Parathyroid adenoma (tissue), 2 donors: Measurements from ENCODE around the gene P3H3.

Experiments used
- H2AFZ ChIP-seq: fragments of 300-600 bp; sonication (generic); one replicate; pipeline ENCODE4 v1.7.0; 2017; ENCODE audit warnings: antibody characterized with exemption, mild to moderate bottlenecking
- H3K27ac ChIP-seq: fragments of 300-600 bp; sonication (generic); one replicate; pipeline ENCODE4 v1.7.0; 2017
- H3K27me3 ChIP-seq: fragments of 300-600 bp; sonication (generic); one replicate; pipeline ENCODE4 v1.7.0; 2017; ENCODE audit warnings: low read length; ENCODE audit not compliant: control insufficient read depth, insufficient read depth
- H3K36me3 ChIP-seq: fragments of 300-600 bp; sonication (generic); one replicate; pipeline ENCODE4 v1.7.0; 2017; ENCODE audit warnings: low read length; ENCODE audit not compliant: control insufficient read depth, insufficient read depth
- H3K4me1 ChIP-seq: fragments of 300-600 bp; sonication (generic); one replicate; pipeline ENCODE4 v1.7.0; 2017; ENCODE audit warnings: control low read depth
- H3K4me2 ChIP-seq: fragments of 300-600 bp; sonication (generic); one replicate; pipeline ENCODE4 v1.7.0; 2017; ENCODE audit warnings: low read length
- H3K4me3 ChIP-seq: fragments of 300-600 bp; sonication (generic); one replicate; pipeline ENCODE4 v1.7.0; 2017; ENCODE audit warnings: low read depth, low read length
- H3K79me2 ChIP-seq: fragments of 300-600 bp; sonication (generic); one replicate; pipeline ENCODE4 v1.7.0; 2017; ENCODE audit warnings: control low read depth
- H3K9ac ChIP-seq: fragments of 300-600 bp; sonication (generic); one replicate; pipeline ENCODE4 v1.7.0; 2017; ENCODE audit warnings: mild to moderate bottlenecking
- H3K9me3 ChIP-seq: fragments of 300-600 bp; sonication (generic); one replicate; pipeline ENCODE4 v1.7.0; 2017; ENCODE audit warnings: low read length; ENCODE audit not compliant: control insufficient read depth
- TF ChIP-seq, protein P1 (sequence below): fragments of 300-600 bp; sonication (generic); IDR thresholded peaks from one replicate; pipeline ENCODE4 v1.7.0; 2017; ENCODE audit warnings: antibody characterized with exemption, mild to moderate bottlenecking
- donor health status: primary hyperparathyroidism.

The P3H3 gene

DNA sequence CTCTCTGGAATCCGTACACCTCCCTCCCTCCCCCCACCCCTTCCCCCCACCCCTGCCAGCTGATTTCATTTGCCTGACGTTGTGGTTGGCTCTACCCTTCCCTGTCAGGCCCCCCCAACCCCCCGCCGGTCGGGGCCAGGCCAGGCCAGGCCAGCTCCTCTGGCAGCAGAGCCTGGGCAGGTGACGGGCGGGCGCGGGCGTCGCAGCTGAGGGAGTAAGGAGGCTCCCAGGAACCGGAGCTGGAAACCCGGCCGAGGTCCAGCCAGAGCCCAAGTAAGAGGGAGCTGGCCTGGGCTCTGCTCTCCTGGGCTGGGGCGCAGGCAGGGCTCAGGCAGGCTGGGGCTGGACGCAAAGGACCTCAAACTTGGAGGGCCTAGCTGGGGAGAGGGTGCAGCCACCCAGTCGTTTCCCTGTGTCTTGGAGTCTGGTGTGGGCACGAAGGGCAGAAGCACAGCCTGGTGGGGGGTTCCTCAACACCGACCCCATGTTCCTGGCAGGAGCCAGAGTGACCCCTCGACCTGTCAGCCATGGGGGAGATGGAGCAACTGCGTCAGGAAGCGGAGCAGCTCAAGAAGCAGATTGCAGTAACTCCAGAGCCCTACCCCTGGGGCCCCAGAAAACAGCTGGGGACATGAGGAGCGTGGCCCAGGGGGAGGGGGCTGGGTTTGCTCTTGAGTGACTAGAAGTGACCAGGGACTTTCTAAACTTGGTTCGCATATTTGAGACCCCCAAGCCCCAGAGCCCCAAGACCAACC lies 12.7 kb downstream of the P3H3 start, which contains the start of gene GNB3:
Gene GNB3 (plus strand): TSS at position 165 of the 755 bp plus-strand sequence. CDS start 363 bp downstream, at position 528.
- Histone ChIP-seq H2AFZ (no peak within 1 kb of the TSS), H3K79me2 (peaks cover 2% of the 10 kb centered on the region), H3K4me2 (no peak within 1 kb of the TSS), H3K36me3 (no peaks in the 10 kb centered on the region), H3K27ac (no peak within 1 kb of the TSS), H3K4me3 (no peak within 1 kb of the TSS), H3K27me3 (no peaks in the 10 kb centered on the region), H3K9ac (no peak within 1 kb of the TSS), H3K9me3 (no peaks in the 10 kb centered on the region), H3K4me1 (no peaks in the 10 kb centered on the region)
- TF ChIP-seq, protein P1, sequence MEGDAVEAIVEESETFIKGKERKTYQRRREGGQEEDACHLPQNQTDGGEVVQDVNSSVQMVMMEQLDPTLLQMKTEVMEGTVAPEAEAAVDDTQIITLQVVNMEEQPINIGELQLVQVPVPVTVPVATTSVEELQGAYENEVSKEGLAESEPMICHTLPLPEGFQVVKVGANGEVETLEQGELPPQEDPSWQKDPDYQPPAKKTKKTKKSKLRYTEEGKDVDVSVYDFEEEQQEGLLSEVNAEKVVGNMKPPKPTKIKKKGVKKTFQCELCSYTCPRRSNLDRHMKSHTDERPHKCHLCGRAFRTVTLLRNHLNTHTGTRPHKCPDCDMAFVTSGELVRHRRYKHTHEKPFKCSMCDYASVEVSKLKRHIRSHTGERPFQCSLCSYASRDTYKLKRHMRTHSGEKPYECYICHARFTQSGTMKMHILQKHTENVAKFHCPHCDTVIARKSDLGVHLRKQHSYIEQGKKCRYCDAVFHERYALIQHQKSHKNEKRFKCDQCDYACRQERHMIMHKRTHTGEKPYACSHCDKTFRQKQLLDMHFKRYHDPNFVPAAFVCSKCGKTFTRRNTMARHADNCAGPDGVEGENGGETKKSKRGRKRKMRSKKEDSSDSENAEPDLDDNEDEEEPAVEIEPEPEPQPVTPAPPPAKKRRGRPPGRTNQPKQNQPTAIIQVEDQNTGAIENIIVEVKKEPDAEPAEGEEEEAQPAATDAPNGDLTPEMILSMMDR, result no peak

GRCh38 chr12:6842075-6842474 lies 13.9 kb downstream of the P3H3 start:
- TF ChIP-seq, protein P1, result no peak
- Histone ChIP-seq H3K4me2 (no peak overlapping the region), H3K36me3 (no peaks in the 10 kb centered on the region), H2AFZ (no peak overlapping the region), H3K27ac (no peak overlapping the region), H3K4me3 (no peak overlapping the region), H3K9me3 (no peaks in the 10 kb centered on the region), H3K9ac (no peak overlapping the region), H3K4me1 (no peaks in the 10 kb centered on the region), H3K79me2 (peaks cover 2% of the 10 kb centered on the region), H3K27me3 (no peaks in the 10 kb centered on the region)

DNA sequence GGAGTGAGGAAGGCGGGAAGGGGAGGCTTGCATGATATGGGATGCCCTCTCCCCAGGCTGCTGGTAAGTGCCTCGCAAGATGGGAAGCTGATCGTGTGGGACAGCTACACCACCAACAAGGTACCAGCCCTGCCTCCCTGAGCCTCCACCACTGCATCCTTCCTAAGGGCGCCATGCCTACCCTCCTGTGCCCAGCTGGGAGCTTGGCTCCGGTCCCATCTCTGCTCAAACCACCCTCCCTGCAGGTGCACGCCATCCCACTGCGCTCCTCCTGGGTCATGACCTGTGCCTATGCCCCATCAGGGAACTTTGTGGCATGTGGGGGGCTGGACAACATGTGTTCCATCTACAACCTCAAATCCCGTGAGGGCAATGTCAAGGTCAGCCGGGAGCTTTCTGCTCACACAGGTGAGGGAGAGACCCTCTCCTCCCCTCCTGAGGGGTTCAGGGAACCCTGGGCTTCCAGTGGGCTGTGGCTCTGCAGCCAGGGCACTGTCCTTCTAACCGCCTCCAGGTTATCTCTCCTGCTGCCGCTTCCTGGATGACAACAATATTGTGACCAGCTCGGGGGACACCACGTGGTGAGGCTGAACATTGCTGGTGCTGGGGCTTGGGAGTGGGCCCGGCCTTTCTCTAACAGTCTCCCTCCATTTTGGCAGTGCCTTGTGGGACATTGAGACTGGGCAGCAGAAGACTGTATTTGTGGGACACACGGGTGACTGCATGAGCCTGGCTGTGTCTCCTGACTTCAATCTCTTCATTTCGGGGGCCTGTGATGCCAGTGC lies 15.1 kb downstream of the P3H3 start:
- Histone ChIP-seq H3K4me1 (no peaks in the 10 kb centered on the region), H3K79me2 (peaks cover 2% of the 10 kb centered on the region), H3K4me3 (no peak overlapping the region), H3K9me3 (no peaks in the 10 kb centered on the region), H3K9ac (no peak overlapping the region), H2AFZ (no peak overlapping the region), H3K36me3 (no peaks in the 10 kb centered on the region), H3K4me2 (no peak overlapping the region), H3K27ac (no peak overlapping the region), H3K27me3 (no peaks in the 10 kb centered on the region)
- TF ChIP-seq, protein P1, result no peak

- H3K79me2 ChIP-seq, result peaks cover 2% of the 10 kb centered on the region
- H3K36me3 ChIP-seq, result no peaks in the 10 kb centered on the region
- no peaks in the 10 kb centered on the region for H3K27me3 ChIP-seq
- H3K9me3 ChIP-seq, result no peaks in the 10 kb centered on the region
- no peak overlapping the region for H3K27ac ChIP-seq
- no peak overlapping the region for H2AFZ ChIP-seq
- H3K4me3 ChIP-seq, result no peak overlapping the region
- TF ChIP-seq, protein P1, result no peak
- no peak overlapping the region for H3K9ac ChIP-seq
- H3K4me2 ChIP-seq, result no peak overlapping the region
- no peaks in the 10 kb centered on the region for H3K4me1 ChIP-seq
Observed at GRCh38 chr12:6845395-6845794, 17.2 kb downstream of the P3H3 start.
